ENCODE measurements around the gene MDN1. TPM values are rescaled to one million over a fixed set of nuclear protein-coding genes. Genes with fewer than 3 reads are reported as not detected.

MDN1 gene
- total and polyA plus RNA-seq, 2 of the 13 experiments (the other 11 are each of a cell fraction or from before 2014, with no cell fraction given): 18.8 to 52.9 TPM

DNA sequence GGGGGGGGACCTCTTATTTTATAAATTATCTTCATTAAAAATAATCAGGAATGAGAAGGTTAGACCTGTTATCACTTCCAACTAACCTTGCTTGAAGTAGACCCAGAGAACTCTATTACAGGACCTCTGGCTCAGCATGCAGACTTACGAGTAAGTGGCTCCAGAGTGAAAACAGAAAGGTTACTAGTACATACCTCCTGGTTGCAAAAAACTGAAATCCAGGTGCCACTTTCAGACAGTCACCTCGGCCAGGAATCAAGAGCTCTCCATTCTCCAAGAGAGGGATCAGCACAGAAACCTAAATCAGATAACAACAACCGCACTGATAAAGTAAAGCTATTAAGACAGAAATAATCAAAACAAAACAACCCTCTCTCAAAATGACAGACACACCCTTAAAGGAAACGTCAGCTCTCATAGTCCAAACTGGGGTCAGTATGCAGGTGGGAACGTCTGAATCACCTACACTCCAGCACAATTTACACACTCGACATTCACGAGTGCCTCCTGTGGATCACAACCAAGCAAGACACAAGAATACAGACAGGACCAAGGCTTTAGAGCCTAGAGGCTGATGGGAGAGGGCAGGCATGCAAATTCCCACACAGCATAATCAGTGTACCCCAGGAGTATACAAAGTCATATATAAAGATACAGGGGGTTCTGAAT, 31.8 kb downstream of the MDN1 start (continued):
- TF ChIP-seq, protein P1, sequence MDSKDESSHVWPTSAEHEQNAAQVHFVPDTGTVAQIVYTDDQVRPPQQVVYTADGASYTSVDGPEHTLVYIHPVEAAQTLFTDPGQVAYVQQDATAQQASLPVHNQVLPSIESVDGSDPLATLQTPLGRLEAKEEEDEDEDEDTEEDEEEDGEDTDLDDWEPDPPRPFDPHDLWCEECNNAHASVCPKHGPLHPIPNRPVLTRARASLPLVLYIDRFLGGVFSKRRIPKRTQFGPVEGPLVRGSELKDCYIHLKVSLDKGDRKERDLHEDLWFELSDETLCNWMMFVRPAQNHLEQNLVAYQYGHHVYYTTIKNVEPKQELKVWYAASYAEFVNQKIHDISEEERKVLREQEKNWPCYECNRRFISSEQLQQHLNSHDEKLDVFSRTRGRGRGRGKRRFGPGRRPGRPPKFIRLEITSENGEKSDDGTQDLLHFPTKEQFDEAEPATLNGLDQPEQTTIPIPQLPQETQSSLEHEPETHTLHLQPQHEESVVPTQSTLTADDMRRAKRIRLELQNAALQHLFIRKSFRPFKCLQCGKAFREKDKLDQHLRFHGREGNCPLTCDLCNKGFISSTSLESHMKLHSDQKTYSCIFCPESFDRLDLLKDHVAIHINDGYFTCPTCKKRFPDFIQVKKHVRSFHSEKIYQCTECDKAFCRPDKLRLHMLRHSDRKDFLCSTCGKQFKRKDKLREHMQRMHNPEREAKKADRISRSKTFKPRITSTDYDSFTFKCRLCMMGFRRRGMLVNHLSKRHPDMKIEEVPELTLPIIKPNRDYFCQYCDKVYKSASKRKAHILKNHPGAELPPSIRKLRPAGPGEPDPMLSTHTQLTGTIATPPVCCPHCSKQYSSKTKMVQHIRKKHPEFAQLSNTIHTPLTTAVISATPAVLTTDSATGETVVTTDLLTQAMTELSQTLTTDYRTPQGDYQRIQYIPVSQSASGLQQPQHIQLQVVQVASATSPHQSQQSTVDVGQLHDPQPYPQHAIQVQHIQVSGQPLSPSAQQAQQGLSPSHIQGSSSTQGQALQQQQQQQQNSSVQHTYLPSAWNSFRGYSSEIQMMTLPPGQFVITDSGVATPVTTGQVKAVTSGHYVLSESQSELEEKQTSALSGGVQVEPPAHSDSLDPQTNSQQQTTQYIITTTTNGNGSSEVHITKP (CRISPR knock-in tag; IDR thresholded peaks at IDR 0.05; ENCODE audit: low read depth): no peak
- TF ChIP-seq ISL2 (CRISPR knock-in tag; IDR thresholded peaks at IDR 0.05) (no peak), GATAD2A (CRISPR knock-in tag; IDR thresholded peaks at IDR 0.05) (no peak), ZNF335 (CRISPR knock-in tag; IDR thresholded peaks at IDR 0.05) (no peak), SP1 (IDR thresholded peaks at IDR 0.05) (no peak), SP1 (CRISPR knock-in tag; IDR thresholded peaks at IDR 0.05) (no peak)
- TF ChIP-seq, protein P2, sequence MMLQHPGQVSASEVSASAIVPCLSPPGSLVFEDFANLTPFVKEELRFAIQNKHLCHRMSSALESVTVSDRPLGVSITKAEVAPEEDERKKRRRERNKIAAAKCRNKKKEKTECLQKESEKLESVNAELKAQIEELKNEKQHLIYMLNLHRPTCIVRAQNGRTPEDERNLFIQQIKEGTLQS (CRISPR knock-in tag; IDR thresholded peaks at IDR 0.05): no peak

DNA sequence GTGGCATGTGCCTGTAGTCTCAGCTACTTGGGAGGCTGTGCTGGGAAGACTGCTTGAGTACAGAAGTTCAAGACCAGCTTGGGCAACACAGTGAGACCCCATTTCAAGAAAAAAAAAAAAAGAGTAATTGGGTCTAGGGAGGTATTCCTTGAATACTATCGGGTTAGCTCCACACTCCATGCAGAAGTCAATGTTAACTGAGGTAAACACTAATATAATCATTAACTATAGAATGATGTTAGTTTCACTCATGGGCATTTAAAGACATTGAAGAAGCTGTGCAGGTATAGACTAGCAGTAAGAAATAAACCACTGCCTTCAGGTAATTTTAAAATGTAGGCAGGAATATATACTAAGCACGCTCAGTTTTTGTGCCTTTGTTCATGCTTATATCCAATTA, 32.6 kb downstream of the MDN1 start:
- Histone ChIP-seq H3K36me3 (replicated peaks in 1 of 2; ENCODE audit: control insufficient read depth in 1 of 2, insufficient read depth in 2 of 2, low read length in 2 of 2) (peaks cover 13 to 61% of the 10 kb centered on the region in 2 experiments), H3K4me2 (ENCODE audit: low read depth, low read length) (peak overlapping the region; percentile 20; the same call in 1 of the 2 replicates), H3K4me1 (ENCODE audit: insufficient read depth, low read length) (peaks cover 17% of the 10 kb centered on the region), H2AFZ (ENCODE audit: low read length) (no peak overlapping the region), H3K4me3 (replicated peaks in 1 of 3; ENCODE audit: insufficient read depth in 1 of 3, low read depth in 2 of 3, low read length in 3 of 3) (no peak overlapping the region), H3K27ac (ENCODE audit: extremely low read length, insufficient read depth, low read length) (no peak overlapping the region), H3K9ac (ENCODE audit: insufficient read depth, low read depth, low read length) (no peak overlapping the region), H3K9me3 (ENCODE audit: low read length) (peaks cover 5% of the 10 kb centered on the region; the same call in 1 of the 2 replicates), H3K79me2 (ENCODE audit: insufficient read depth, low read length) (no peaks in the 10 kb centered on the region), H4K20me1 (ENCODE audit: insufficient read depth, low read length) (no peaks in the 10 kb centered on the region), H3K27me3 (ENCODE audit: control insufficient read depth in 1 of 2, insufficient read depth in 2 of 2, low read length in 2 of 2) (no peaks in the 10 kb centered on the region)
- DNase-seq (ENCODE audit: low spot score) (no peak), ATAC-seq (peak; percentile 90), FAIRE-seq (no peak)
- CTCF ChIA-PET (ENCODE audit: low intra/inter-chr PET ratio, low total read pairs): no interaction called here
- intact Hi-C loops (cut with micrococcal nuclease; ENCODE audit: unreplicated experiment) (no loop called here), in situ Hi-C loops (cut with HindIII; ENCODE audit: extremely low pct_ligation_motif_present, low pct_unique_long_range_greater_than_20kb) (no loop called here)
- no TSS peak for BruUV-seq (replicated peaks)
- POLR2A ChIA-PET: interaction anchor here (1.0 to 1.1 kb wide), 2 partner anchors 32 to 42 kb away, joined by 3 read pairs; partner anchors contain the start of gene MDN1
- 58% methylated on average over 2 of the region's 2 CpGs for WGBS (ENCODE audit: low lambda C conversion rate)
- TF ChIP-seq ZNF121 (CRISPR knock-in tag; IDR thresholded peaks at IDR 0.05) (peak; percentile 74), ZNF670 (CRISPR knock-in tag; IDR thresholded peaks at IDR 0.05; ENCODE audit: borderline replicate concordance) (no peak), KLF11 (CRISPR knock-in tag; IDR thresholded peaks at IDR 0.05) (no peak), KDM4B (CRISPR knock-in tag; IDR thresholded peaks at IDR 0.05) (no peak), ZNF546 (CRISPR knock-in tag; conservative IDR thresholded peaks at IDR 0.05) (no peak), ZNF484 (CRISPR knock-in tag; IDR thresholded peaks at IDR 0.05; ENCODE audit: borderline replicate concordance, low read depth) (no peak), ZNF674 (CRISPR knock-in tag; IDR thresholded peaks at IDR 0.05; ENCODE audit: low read depth) (no peak), KMT2B (CRISPR knock-in tag; IDR thresholded peaks at IDR 0.05) (no peak)
- TF ChIP-seq, protein P3, sequence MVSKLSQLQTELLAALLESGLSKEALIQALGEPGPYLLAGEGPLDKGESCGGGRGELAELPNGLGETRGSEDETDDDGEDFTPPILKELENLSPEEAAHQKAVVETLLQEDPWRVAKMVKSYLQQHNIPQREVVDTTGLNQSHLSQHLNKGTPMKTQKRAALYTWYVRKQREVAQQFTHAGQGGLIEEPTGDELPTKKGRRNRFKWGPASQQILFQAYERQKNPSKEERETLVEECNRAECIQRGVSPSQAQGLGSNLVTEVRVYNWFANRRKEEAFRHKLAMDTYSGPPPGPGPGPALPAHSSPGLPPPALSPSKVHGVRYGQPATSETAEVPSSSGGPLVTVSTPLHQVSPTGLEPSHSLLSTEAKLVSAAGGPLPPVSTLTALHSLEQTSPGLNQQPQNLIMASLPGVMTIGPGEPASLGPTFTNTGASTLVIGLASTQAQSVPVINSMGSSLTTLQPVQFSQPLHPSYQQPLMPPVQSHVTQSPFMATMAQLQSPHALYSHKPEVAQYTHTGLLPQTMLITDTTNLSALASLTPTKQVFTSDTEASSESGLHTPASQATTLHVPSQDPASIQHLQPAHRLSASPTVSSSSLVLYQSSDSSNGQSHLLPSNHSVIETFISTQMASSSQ (IDR thresholded peaks at IDR 0.05; ENCODE audit: low read depth): peak; percentile 49; the same call in 1 of the 2 replicates
- TF ChIP-seq, protein P3 (CRISPR knock-in tag; IDR thresholded peaks at IDR 0.05; ENCODE audit: borderline replicate concordance): no peak

Data from HepG2 (cell line).